Measurements from ENCODE around the gene CCDC187.

Gene CCDC187

DNA sequence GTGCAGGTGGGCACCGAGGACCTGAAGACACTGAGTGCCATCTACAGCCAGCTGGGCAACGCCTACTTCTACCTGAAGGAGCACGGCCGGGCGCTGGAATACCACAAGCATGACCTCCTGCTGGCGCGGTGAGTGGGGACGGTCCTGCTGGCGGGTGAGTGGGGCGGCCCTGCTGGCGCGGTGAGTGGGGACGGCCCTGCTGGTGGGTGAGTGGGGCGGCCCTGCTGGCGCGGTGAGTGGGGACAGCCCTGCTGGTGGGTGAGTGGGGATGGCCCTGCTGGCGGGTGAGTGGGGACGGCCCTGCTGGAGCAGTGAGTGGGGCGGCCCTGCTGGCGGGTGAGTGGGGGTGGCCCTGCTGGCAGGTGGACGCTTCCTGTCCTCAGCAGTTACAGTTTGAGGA lies 30.6 kb upstream of the CCDC187 start:
- Histone ChIP-seq H3K4me1 (ENCODE audit: insufficient read depth, insufficient read length) (peaks cover 23% of the 10 kb centered on the region), H3K9me3 (ENCODE audit: insufficient read depth, low read length) (no peaks in the 10 kb centered on the region), H3K9ac (ENCODE audit: insufficient read length, low read depth) (no peak overlapping the region), H3K4me3 (ENCODE audit: insufficient read length, low read depth) (no peak overlapping the region), H3K27me3 (ENCODE audit: insufficient read depth, insufficient read length) (no peaks in the 10 kb centered on the region), H3K36me3 (ENCODE audit: insufficient read depth, insufficient read length, low read length) (peaks cover 51% of the 10 kb centered on the region)
- no peak for DNase-seq (ENCODE audit: low read depth, low spot score)
- no peak for TF ChIP-seq YY1 (IDR thresholded peaks at IDR 0.05; ENCODE audit: insufficient read depth, insufficient read length)
- TF ChIP-seq ZNF274 (IDR thresholded peaks at IDR 0.05; ENCODE audit: low read depth, low read length), result no peak
- TF ChIP-seq SUZ12 (IDR thresholded peaks at IDR 0.05; ENCODE audit: extremely low read depth, insufficient read depth, insufficient read length), result no peak

DNA sequence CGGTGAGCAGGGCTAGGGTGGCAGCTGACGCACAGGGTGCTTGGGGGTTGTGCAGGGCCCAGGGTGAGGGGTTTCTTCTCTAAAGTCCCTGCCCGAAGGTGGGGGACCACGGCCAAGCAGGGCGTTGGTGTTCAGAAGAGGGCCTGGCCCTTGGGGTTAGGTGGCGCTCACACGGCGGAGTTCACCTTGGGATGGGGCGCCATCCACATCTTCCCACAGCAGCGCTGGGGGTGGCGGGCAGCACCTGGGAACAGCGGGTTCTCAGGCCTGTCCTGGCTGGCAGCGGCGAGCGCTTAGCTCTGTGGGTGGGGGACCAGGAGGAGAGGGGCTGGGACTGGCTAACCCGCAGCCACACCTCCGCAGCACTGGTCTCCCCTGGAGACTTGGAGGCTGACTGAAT lies 29.6 kb upstream of the CCDC187 start:
- peaks cover 27% of the 10 kb centered on the region for H3K4me1 ChIP-seq (ENCODE audit: insufficient read depth, insufficient read length)
- H3K27me3 ChIP-seq (ENCODE audit: insufficient read depth, insufficient read length), result no peaks in the 10 kb centered on the region
- no peak overlapping the region for H3K9ac ChIP-seq (ENCODE audit: insufficient read length, low read depth)
- DNase-seq (ENCODE audit: low read depth, low spot score), result no peak
- H3K9me3 ChIP-seq (ENCODE audit: insufficient read depth, low read length), result no peaks in the 10 kb centered on the region
- peaks cover 46% of the 10 kb centered on the region for H3K36me3 ChIP-seq (ENCODE audit: insufficient read depth, insufficient read length, low read length)
- no peak for TF ChIP-seq SUZ12 (IDR thresholded peaks at IDR 0.05; ENCODE audit: extremely low read depth, insufficient read depth, insufficient read length)
- no peak for TF ChIP-seq YY1 (IDR thresholded peaks at IDR 0.05; ENCODE audit: insufficient read depth, insufficient read length)
- TF ChIP-seq ZNF274 (IDR thresholded peaks at IDR 0.05; ENCODE audit: low read depth, low read length), result no peak
- no peak overlapping the region for H3K4me3 ChIP-seq (ENCODE audit: insufficient read length, low read depth)

- no peak for TF ChIP-seq YY1 (IDR thresholded peaks at IDR 0.05; ENCODE audit: insufficient read depth, insufficient read length)
- no peak for TF ChIP-seq ZNF274 (IDR thresholded peaks at IDR 0.05; ENCODE audit: low read depth, low read length)
- TF ChIP-seq SUZ12 (IDR thresholded peaks at IDR 0.05; ENCODE audit: extremely low read depth, insufficient read depth, insufficient read length), result no peak
- no peak for DNase-seq (ENCODE audit: low read depth, low spot score)
- no peaks in the 10 kb centered on the region for H3K27me3 ChIP-seq (ENCODE audit: insufficient read depth, insufficient read length)
- H3K9ac ChIP-seq (ENCODE audit: insufficient read length, low read depth), result peak overlapping the region; percentile 21
- H3K9me3 ChIP-seq (ENCODE audit: insufficient read depth, low read length), result no peaks in the 10 kb centered on the region
- H3K36me3 ChIP-seq (ENCODE audit: insufficient read depth, insufficient read length, low read length), result peaks cover 41% of the 10 kb centered on the region
- peaks cover 31% of the 10 kb centered on the region for H3K4me1 ChIP-seq (ENCODE audit: insufficient read depth, insufficient read length)
- H3K4me3 ChIP-seq (ENCODE audit: insufficient read length, low read depth), result no peak overlapping the region
These were observed 29.2 kb upstream of the CCDC187 start for GRCh38 chr9:136333045-136333444.

GRCh38 chr9:136332482-136332983 lies 28.6 kb upstream of the CCDC187 start:
- Histone ChIP-seq H3K27me3 (ENCODE audit: insufficient read depth, insufficient read length) (no peaks in the 10 kb centered on the region), H3K4me1 (ENCODE audit: insufficient read depth, insufficient read length) (peaks cover 33% of the 10 kb centered on the region), H3K36me3 (ENCODE audit: insufficient read depth, insufficient read length, low read length) (peaks cover 36% of the 10 kb centered on the region), H3K9me3 (ENCODE audit: insufficient read depth, low read length) (no peaks in the 10 kb centered on the region), H3K4me3 (ENCODE audit: insufficient read length, low read depth) (no peak overlapping the region), H3K9ac (ENCODE audit: insufficient read length, low read depth) (no peak overlapping the region)
- TF ChIP-seq YY1 (IDR thresholded peaks at IDR 0.05; ENCODE audit: insufficient read depth, insufficient read length) (no peak), SUZ12 (IDR thresholded peaks at IDR 0.05; ENCODE audit: extremely low read depth, insufficient read depth, insufficient read length) (no peak), ZNF274 (IDR thresholded peaks at IDR 0.05; ENCODE audit: low read depth, low read length) (no peak)
- no peak for DNase-seq (ENCODE audit: low read depth, low spot score)

- no peaks in the 10 kb centered on the region for H3K9me3 ChIP-seq (ENCODE audit: insufficient read depth, low read length)
- H3K4me3 ChIP-seq (ENCODE audit: insufficient read length, low read depth), result no peak overlapping the region
- peaks cover 29% of the 10 kb centered on the region for H3K36me3 ChIP-seq (ENCODE audit: insufficient read depth, insufficient read length, low read length)
- no peak overlapping the region for H3K9ac ChIP-seq (ENCODE audit: insufficient read length, low read depth)
- H3K4me1 ChIP-seq (ENCODE audit: insufficient read depth, insufficient read length), result peaks cover 35% of the 10 kb centered on the region
- TF ChIP-seq YY1 (IDR thresholded peaks at IDR 0.05; ENCODE audit: insufficient read depth, insufficient read length) (no peak), ZNF274 (IDR thresholded peaks at IDR 0.05; ENCODE audit: low read depth, low read length) (no peak), SUZ12 (IDR thresholded peaks at IDR 0.05; ENCODE audit: extremely low read depth, insufficient read depth, insufficient read length) (no peak)
- DNase-seq (ENCODE audit: low read depth, low spot score), result no peak
- no peaks in the 10 kb centered on the region for H3K27me3 ChIP-seq (ENCODE audit: insufficient read depth, insufficient read length)
These were observed 27.9 kb upstream of the CCDC187 start for GRCh38 chr9:136331556-136332481.

DNA sequence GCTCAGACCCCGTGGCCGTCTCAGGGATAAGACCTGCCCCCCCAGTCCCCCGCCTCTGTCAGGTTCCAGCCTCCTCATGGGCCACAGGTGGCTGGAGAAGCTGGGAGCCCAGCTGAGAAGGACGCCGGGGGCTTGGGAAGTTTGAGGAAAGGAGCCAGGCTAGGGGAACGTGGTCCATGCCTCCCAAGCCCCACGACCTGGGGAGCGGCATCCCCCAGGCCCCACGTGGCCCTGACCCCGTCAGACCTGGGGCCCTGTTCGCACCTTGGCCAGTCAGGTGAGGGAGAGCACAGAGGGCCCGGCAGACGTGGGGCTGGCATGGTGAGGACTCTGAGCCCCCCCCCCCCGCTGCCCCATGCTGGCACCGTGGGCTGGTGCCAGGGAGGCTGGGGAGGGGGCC lies 27.1 kb upstream of the CCDC187 start:
- DNase-seq (ENCODE audit: low read depth, low spot score), result no peak
- Histone ChIP-seq H3K27me3 (ENCODE audit: insufficient read depth, insufficient read length) (no peaks in the 10 kb centered on the region), H3K9ac (ENCODE audit: insufficient read length, low read depth) (no peak overlapping the region), H3K4me1 (ENCODE audit: insufficient read depth, insufficient read length) (peaks cover 42% of the 10 kb centered on the region), H3K9me3 (ENCODE audit: insufficient read depth, low read length) (no peaks in the 10 kb centered on the region), H3K36me3 (ENCODE audit: insufficient read depth, insufficient read length, low read length) (peaks cover 21% of the 10 kb centered on the region), H3K4me3 (ENCODE audit: insufficient read length, low read depth) (no peak overlapping the region)
- TF ChIP-seq YY1 (IDR thresholded peaks at IDR 0.05; ENCODE audit: insufficient read depth, insufficient read length), result no peak
- no peak for TF ChIP-seq ZNF274 (IDR thresholded peaks at IDR 0.05; ENCODE audit: low read depth, low read length)
- no peak for TF ChIP-seq SUZ12 (IDR thresholded peaks at IDR 0.05; ENCODE audit: extremely low read depth, insufficient read depth, insufficient read length)

GRCh38 chr9:136330406-136330990 lies 26.6 kb upstream of the CCDC187 start:
- TF ChIP-seq SUZ12 (IDR thresholded peaks at IDR 0.05; ENCODE audit: extremely low read depth, insufficient read depth, insufficient read length) (no peak), YY1 (IDR thresholded peaks at IDR 0.05; ENCODE audit: insufficient read depth, insufficient read length) (no peak), ZNF274 (IDR thresholded peaks at IDR 0.05; ENCODE audit: low read depth, low read length) (no peak)
- H3K4me3 ChIP-seq (ENCODE audit: insufficient read length, low read depth), result no peak overlapping the region
- no peaks in the 10 kb centered on the region for H3K9me3 ChIP-seq (ENCODE audit: insufficient read depth, low read length)
- peak overlapping the region; percentile 18 for H3K9ac ChIP-seq (ENCODE audit: insufficient read length, low read depth)
- DNase-seq (ENCODE audit: low read depth, low spot score), result no peak
- peaks cover 44% of the 10 kb centered on the region for H3K4me1 ChIP-seq (ENCODE audit: insufficient read depth, insufficient read length)
- peaks cover 18% of the 10 kb centered on the region for H3K36me3 ChIP-seq (ENCODE audit: insufficient read depth, insufficient read length, low read length)
- no peaks in the 10 kb centered on the region for H3K27me3 ChIP-seq (ENCODE audit: insufficient read depth, insufficient read length)

Measured in NT2/D1 (cell line).